OCI-M2 (cell line): Measurements from ENCODE around the gene KRTAP3-2.

Source experiments
- DNase-seq: peaks from one replicate; lab custom pipeline; 2025; ENCODE audit not compliant: unreplicated experiment; lab: John Stamatoyannopoulos, UW

The KRTAP3-2 gene

DNA sequence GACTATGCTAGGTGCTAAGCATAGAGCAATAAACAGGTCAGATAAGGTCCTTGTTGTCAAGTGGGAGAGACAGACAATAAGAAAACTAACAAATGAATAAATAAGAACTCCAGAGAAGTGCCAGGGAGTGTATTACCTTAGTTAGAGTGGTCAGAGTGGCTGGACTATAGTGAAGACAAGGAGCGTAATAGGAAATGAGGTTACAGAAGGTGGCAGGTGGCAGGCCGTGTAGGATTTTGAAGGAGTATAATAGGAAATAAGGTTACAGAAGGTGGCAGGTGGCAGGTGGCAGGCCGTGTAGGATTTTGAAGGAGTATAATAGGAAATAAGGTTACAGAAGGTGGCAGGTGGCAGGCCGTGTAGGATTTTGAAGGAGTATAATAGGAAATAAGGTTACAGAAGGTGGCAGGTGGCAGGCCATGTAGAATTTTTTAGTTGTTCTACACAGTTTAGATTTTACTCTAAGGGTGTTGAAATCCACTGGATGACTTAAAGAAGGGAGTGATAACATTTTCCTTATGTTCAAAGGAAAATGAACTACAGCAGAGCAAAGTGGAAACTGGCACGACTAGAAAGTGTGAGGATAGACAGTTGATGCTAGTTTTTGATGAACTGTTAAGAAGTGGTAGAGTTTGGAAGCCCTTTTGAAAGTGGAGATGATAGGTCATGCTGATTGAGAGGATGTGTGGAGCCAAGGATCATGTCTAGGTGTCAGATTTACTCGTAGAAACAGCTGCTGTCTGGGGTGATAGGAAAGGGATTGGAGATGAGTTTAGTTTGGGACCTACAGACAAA lies 12.8 kb upstream of the KRTAP3-2 start:
- DNase-seq: no peak

DNA sequence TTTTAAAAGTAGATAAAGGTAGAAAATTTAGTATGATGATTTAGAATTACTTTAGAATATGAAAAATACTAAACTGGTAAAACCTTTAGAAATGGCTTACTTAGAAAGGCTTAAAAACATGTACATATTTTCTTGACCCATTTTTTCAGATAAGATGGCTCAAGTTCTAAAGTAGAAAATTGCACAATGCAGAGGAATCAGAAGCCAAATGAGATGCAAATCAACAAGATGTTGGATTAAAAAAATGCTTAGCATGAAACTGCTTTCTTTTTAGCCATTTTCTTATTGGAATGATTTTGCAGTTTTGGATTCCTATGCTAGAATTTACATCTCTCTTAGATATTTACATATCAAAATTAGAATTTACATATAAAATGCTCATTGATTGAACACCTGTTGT lies 10.7 kb upstream of the KRTAP3-2 start:
- DNase-seq: no peak

DNA sequence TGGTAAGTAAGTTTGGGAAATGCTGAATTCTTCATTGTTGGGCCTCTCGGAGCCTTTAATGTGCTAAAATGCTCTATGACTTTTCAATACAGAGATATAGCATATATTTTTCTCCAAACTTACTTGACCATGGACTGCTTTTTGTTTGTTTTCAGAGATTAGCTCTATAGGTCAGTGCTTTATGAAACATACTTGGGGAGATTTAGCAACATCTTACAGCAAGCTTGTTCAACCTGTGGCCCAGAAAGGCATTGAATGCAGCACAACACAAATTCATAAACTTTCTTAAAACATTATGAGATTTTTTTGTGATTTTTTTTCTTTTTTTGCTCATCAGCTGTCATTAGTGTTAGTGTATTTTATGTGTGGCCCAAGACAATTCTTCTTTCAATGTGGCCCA lies 10.2 kb upstream of the KRTAP3-2 start:
- no peak for DNase-seq

DNA sequence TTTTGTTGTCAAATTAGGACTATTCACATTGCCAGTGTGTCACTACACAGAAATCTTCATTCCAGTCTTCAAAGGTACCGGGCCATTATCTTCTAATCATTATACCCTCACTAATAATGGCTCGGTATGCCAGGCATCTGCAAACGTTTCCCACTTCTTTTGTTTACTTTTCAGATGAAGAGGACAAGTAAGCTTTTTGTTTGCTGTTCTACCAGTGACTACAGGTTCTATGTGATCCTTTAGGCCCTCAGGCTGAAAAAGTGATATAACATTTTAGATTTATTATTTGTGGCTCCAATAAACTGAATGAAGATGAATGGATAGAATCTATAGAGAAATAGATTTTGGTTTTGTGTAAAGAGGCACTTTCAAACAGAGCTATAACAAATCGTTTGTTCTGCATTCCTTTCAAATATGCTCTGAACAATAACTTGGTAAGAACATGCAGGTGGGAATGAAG lies 9.6 kb upstream of the KRTAP3-2 start:
- DNase-seq: no peak

DNA sequence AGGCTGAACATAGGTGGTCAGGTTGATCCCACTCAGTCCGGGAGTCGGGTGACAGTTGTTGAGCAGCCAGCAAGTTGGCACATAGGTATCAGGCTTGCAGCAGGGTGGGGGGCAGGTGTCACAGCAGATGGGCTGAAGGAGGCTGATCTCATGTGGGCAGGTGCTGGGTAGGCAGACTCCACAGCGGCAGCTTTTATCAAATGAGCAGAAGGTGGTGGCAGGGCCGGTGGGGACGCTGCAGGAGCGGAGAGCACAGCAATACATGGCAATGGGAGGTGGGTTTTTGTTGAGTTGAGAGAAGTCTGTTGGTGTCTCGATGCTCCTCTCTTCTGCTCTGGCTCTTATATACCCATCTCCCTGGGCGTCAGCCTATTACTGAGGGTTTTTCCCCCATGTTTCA lies 9.1 kb upstream of the KRTAP3-2 start, which contains the start of gene KRTAP3-1:
Gene KRTAP3-1 (minus strand): TSS at position 318 of the 400 bp plus-strand sequence. CDS start 54 bp downstream, at position 264.
- DNase-seq: no peak

DNA sequence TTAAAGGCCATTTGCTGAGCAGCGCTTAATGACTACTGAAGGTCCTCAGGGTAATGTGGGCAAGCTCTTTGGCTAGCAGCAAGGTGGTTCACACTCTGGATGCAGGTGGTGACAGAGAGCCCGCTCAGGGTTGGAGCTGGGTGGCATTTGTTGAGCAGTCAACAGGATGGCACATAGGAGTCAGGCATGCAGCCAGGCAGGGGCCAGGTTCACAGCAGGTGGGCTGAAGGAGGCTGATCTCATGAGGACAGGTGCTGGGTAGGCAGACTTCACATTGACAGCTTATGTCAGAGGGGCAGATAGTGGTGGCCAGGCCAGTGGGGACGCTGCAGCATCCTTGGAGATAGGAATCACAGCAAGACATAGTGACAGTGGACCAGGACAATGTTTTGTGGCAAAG lies 4.7 kb upstream of the KRTAP3-2 start:
- DNase-seq: no peak

DNA sequence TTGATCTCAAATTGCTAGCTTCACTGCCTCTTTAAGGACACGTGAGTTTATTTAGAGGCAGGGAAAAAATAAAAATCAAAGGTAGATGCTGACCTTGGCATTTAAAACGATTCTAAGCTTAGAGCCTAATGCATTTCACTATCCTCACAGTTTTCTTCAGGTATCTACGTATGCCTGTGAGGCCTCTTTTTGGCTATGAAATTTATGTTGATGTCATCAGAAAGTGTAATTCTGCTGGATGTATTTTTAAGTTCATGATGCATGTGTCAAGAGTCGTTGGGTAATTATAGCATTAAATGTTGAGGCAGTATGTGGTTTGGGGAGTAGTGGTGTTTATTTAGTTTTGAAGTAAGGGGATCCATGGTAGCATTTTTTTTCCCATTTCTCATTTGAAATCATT lies 4.2 kb upstream of the KRTAP3-2 start:
- no peak for DNase-seq

DNA sequence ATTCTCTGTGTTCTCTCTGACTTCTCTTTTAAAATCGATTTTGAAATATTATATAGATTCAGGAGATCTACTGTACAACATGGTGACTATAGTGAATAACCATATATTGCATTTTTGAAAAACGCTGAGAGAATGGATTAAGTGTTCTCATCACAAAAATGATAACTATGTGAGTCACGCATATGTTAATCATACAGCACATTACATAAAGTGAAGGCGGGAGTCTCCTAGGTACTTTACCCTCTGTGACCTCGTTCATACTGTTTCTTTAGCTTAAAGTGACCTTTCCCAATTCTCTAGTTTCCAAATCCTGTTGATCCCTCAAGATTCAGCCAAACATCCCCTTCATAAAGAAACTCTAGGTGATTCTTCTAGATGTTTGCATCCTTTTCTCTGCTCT lies 3.1 kb upstream of the KRTAP3-2 start:
- no peak for DNase-seq

DNA sequence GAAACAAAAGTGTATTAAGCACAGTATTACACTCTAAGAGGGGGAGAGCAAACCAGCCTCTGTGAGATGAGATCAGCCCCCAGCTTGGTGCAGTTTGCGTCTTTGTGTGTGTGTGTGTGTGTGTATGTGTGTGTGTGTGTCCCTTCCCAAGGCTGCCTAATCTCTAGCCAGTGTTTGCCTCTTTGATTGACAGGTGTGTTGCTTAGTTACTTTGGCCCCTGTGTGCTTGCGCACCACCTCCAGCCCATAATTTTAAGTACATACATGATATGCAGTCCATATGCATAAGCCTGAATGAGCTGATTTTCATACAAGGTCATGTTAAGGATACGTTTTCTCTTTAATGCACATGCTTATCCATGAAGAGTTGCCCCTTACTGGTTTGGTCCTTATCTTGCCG lies 2.1 kb upstream of the KRTAP3-2 start:
- no peak for DNase-seq

DNA sequence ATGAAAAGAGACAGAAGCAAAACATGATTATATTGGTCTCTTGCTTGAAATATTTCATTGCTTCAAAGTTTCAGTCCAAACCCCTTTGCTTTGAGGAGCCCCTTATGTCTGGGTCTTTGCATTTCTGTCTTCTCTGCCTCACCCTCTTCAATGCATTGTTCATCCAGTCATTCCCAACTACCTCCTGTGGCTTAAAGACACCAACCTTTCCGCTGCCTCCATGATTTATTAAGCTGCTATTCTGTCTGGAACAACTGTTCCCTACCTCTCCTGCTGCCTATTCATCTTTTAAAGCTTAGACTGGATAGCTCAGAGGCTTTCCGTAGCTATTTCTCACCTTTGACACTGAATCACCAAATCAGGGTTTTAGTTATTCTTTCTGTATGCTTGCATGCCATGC lies 2.3 kb downstream of the KRTAP3-2 start:
- no peak for DNase-seq

DNA sequence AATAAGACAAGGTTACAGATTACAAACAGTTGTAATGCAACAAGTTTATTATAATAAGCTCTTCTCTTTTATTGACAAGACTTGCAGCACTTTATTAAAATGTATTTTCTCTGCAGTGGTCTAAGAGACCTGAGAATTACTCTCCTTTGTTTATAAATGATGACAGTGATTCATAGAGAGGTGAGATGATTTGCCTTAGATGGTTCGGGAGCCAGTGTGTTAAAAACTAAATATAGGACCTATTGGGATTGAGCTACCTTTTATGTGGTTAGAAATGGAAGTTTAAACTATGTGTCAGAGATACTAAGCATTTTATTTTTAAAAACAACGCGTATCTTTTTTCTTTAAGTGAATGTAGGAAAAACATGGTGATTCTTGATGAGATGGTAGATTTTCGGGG lies 2.9 kb downstream of the KRTAP3-2 start:
- DNase-seq: no peak

DNA sequence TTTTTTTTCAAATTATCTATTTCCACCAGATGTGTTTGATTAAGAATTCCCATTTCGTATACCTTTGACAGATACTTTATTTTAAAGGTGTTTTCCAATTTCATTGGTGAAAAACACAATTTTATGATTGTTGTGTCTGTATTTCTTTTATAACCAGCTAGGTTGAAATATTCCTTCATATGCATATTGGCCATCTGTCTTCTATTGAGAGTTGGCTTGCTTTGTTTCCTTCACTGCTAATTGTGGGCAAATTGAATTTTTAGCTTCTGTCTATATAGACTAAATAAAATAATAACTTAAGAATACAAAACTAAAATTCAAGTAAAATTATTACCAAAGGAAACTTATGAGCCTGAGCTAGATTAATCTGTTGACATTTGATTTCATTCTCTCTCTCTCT lies 4.6 kb downstream of the KRTAP3-2 start:
- no peak for DNase-seq

DNA sequence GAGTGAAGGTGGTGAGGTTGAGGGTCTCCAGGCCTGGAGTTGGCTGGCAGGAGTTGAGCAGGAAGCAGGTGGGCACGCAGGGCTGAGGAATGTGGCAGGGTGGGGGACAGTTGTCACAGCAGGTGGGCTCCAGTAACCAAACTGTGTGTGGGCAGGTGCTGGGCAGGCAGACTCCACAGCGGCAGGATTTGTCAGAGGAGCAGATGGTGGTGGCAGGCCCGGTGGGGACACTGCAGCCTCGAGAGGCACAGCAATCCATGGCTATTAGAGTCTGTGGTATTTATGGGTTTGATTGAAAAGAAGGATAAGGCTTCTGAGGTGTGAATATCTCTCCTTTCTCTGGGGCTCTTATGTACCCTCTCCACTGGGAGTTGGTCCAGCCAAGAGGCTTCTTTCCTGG lies 5.9 kb downstream of the KRTAP3-2 start, which contains the start of gene KRTAP3-3:
Gene KRTAP3-3 (minus strand): TSS at position 326 of the 400 bp plus-strand sequence. CDS start 67 bp downstream, at position 259.
- no peak for DNase-seq

DNA sequence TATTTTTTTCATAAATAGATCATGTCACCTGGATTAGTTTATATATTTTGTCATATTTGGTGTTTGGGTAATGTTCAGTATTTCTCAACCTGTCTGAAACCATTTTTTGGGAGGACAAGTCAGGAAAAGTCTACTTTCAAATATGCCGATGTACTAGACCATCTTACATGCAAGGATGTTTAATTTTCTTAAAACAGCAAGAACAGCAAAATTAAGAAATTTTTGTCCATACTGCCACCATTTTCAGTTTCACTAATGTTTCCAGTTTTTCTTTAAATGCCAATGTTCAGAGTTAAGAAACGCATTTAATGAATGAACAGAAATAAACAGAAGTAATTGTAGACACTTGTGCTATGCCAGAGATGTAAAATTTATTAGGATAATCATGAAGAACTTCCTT lies 6.6 kb downstream of the KRTAP3-2 start:
- DNase-seq: no peak

DNA sequence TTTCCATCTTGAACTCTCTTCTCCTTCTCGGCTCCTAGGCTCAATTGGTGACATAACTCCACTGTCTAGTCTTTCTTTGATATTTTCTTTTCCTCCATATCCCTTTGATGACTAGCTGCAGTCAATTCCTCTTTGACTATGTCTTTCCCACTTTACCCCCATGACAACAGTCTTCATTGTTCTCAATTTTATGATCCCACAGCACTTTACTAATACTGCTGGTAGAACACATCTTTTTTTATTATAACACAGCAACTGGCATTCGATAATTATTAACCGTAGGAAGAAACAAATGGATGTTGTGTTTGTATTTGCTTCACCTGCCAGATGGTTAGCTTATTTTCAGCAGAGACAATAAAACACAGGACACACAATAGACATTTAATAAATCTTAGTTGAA lies 7.0 kb downstream of the KRTAP3-2 start:
- DNase-seq: no peak

DNA sequence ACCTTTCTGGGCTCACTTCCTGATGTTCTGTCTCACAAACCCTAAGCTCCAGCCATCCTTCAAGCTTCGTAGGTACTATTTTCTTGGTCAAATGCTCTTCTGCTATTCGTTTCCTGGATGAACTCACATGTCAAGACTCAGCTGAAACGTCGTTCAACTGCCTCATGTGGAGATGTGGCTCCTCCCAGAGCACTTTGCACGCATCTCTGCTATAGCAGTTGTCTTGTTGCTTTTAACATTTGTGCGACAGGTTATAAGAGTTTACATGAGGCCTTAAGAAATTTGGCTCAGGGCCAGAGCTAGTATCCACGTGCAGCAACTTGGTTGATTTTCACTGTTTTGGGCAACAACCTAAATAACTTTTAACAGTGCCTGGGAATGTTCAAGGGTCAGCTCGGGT lies 12.8 kb downstream of the KRTAP3-2 start:
- DNase-seq: no peak

DNA sequence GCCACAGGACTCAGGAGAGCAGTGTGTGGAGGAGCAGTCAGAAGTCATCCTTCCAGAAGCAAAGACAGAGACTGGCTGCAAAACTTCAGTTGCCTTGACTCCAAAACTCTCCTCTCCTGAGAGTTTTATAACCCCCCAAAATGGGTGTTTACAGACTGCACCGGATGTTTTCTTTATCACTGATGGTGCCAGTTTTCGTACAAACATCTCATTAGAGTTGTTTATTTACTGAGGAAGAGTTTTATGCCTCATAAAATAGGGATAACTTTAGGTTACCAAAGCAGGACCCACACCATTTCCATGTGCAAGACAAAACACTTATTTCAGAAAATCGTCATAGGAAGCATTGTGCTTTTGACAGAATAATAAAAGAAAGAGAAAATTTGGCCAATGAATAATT lies 15.5 kb downstream of the KRTAP3-2 start, which contains the start of gene KRT40:
Gene KRT40 (minus strand): TSS at position 101 of the 400 bp plus-strand sequence. CDS start 53 bp downstream, at position 48.
- no peak for DNase-seq

DNA sequence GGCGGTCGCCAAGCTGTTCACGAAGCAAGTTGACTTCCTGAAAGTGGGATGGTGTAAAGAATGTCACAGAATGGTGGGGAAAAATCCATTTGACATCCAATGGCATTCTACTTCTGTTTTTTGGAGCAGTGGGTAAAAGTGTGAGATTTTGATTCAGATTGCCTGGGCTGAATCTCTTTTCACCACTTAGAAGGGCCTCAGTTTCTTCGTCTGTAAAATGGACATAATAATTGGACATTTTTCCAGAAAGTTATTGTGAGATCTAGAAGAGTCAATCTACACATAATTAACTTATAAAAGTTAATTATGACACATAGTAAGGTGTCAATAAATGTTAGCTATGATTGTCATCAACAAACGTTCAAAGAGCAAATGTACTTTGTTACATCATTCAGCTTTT lies 18.6 kb downstream of the KRTAP3-2 start:
- DNase-seq: no peak

DNA sequence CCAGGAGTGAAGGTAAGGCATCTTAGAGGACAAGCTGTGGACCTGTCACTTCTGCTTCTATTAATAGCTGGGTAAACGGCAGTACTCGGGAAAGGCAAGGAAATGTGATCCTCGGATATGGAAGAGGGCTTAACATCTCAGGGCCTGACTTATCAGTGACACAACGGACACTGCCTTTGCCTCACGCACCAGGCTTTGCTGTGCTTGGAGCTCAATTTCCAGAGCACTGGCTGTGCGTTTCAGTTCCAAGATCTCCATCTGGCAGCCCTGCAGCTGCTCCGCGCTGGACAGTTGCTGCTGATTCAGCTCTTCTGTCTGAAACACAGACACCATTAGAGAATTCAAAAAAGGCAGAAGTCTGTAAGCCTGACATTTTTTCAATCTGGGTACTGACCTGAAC lies 19.1 kb downstream of the KRTAP3-2 start:
- DNase-seq: no peak

DNA sequence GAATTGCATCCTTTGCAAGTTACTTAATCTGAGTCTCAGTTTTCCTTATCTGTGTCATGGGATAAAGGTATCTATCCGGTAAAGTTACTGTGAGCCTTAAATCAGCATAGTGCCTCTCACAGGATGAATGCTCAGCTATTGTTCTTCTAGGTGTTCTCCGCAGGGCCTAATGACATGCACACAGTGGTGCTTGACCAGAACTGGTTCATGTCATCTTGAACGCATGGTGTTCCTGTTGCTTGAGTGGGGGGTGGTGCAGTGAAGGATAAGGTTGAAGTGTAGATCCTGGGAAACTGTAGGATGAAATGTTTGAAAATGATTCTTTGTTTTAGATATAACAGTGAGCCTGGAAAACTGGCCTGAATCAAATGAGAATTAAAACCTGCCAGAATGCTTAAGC lies 19.6 kb downstream of the KRTAP3-2 start:
- no peak for DNase-seq

DNA sequence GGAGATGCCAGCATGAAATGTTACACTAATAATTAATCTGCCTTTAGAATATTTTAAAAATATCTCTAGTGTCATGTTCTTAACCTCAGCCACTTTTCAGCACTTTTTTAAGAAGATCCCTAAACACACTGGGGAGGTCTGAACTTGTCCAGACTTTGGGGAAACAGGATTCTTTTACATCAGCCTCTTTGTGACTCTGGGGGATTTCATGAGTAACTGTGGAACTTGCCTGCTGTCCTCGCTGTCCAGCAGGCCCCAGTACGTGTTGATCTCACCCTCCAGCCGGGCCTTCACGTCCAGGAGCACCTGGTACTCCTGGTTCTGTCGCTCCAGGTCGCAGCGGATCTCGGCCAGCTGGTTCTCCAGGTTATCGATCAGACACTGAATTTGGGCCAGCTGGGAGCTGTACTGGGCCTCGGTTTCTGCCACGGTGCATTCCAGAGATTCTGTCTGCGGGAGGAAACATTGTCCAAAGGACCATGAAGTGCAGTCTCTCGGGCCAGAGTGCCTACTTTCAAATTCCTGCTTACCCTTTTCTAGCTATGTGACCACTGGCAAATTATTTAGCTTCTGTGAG lies 21.0 kb downstream of the KRTAP3-2 start:
- no peak for DNase-seq

DNA sequence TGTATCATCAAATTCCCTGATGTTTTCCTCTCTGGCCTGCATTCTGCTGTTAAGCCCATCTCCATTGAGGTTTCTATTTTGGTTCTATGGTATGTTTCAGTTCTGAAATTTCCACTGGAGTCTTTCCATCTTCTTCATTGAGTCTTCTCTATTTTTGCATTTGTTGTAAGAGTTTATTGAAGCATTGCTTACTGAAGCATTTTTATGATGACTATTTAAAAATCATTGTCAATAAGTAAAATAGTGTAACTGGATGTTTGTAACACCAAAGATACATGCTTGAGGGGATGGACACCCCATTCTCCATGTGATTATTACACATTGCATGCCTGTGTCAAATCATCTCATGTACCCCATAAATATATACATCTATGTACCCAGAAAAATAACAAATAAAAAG lies 24.2 kb downstream of the KRTAP3-2 start:
- DNase-seq: no peak
